GM21367 (cell line): ENCODE data around the gene MKRN2.
"Not testable (repeated sequence)": the region's sequence is repeated elsewhere in the genome, so short reads cannot be mapped to it uniquely, and the experiment has no call there.

Source experiments
- ATAC-seq: cut with Tn5 transposase; IDR thresholded peaks from one replicate; pipeline ENCODE4 v1.9.1; 2021; ENCODE audit not compliant: unreplicated experiment

MKRN2 gene

DNA sequence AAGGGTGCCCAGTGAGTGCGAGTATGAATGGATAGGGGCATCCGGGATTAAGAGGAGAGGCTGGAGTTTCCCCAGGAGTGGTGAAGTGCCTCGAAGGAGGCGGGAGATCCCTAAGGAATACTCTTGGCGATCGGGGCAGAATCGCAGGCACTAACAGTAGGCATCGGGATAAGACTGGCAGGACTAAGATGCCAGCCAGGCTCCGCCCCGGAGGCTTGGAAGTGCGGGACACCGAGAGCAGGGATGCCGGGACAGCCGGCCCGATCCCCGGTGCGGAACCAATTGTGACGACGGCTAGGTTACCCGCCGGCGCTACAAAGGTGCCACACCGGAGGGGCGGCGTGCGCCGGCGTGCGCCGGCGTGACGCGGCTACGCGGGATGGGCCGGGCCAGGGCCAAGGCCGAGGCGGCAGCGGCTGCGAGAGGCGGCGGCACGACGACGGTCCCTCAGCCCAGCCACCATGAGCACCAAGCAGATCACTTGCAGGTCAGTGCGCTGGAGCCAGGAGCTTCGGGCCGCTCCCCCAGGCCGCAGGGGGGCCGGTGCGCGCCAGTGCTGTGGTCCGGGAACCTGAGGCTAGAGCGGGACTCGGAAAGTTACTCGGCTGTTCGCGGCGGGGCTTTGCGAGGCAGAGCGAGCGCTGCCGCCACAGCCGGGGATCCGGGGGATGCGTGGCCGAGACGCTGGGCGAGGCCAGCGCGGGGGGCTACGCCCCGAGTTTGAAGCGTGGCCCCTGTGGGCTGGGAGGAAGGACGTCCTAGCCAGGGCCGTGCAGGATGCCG, at the start of gene MKRN2:
Gene MKRN2 (plus strand): TSS at position 398 of the 783 bp plus-strand sequence. CDS start 64 bp downstream, at position 462.
- peak; percentile 73 for ATAC-seq

- no peak for ATAC-seq
These were observed 49.2 kb upstream of the MKRN2 start for GRCh38 chr3:12507591-12508281.

- ATAC-seq: no peak
These were observed 48.6 kb upstream of the MKRN2 start for GRCh38 chr3:12508291-12508700.

DNA sequence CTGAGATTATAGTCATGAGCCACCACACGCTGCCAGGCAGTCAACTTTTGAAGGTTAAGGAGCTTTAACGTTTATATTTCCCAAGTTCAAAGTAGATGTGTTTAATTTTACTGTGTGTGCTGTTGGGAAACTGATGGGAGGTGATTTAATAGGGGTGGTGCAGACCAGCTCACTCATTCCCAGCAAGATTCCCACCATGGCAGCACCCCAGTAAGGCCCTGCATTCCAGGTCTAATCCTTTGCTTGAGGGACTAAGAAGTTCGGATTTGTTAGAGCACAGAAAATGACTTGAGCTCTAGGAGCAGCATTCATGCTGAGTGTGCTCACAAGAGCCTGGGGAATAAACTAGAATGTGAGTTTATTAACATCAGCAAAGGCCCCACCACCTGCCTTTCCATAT, 47.4 kb upstream of the MKRN2 start:
- no peak for ATAC-seq

GRCh38 chr3:12512534-12513118, 44.3 kb upstream of the MKRN2 start:
- ATAC-seq: no peak

DNA sequence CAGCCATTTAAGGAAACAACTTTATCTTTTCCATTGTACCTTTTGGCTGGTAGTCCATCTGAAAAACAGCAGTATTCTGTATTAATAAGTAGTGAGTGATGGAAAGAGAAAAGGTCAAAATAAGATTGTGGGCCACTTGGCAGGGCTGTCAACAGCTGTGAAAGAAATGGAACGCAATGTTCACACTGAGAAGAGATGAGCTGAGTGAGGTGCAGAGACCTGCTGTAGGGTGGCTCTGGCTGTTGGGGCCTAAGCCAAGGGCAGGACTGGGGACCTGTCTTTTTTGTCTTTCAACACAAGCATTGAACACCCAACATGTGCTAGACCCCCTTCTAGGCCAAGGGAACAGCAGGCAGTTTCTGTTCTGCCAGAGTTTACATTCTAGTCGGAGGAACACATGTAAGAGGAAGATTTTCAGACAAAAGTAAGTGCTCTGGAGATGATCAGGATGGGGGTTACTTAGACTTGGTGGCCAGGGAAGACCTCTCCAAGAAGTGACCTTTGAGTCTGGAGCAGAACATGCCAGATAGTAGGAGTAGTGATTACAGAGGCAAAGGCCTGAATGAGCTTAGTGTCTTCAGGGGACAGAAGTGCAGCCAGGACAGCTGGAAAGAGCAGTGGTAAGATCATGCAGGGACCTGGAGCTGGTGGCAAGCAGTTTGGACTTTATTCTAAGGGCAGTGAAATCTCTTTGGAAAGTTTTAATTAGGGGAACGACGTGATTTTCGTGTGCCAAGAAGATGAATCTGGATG, 43.0 kb upstream of the MKRN2 start:
- ATAC-seq: no peak

GRCh38 chr3:12515631-12516030, 41.3 kb upstream of the MKRN2 start:
- ATAC-seq: no peak

DNA sequence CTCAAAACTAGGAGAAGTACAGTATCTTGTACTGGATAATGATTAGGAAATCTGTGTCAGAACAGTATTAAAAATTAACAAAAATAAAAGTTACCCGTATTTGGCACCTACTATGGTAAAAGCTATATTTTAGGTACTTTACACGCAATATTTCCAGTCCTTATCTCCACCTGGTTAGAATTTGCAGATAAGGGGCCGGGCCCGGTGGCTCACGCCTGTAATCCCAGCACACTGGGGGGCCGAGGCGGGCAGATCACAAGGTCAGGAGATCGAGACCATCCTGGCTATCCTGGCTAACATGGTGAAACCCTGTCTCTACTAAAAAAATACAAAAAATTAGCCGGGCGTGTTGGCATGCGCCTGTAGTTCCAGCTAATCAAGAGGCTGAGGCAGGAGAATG, 40.0 kb upstream of the MKRN2 start:
- no peak for ATAC-seq

DNA sequence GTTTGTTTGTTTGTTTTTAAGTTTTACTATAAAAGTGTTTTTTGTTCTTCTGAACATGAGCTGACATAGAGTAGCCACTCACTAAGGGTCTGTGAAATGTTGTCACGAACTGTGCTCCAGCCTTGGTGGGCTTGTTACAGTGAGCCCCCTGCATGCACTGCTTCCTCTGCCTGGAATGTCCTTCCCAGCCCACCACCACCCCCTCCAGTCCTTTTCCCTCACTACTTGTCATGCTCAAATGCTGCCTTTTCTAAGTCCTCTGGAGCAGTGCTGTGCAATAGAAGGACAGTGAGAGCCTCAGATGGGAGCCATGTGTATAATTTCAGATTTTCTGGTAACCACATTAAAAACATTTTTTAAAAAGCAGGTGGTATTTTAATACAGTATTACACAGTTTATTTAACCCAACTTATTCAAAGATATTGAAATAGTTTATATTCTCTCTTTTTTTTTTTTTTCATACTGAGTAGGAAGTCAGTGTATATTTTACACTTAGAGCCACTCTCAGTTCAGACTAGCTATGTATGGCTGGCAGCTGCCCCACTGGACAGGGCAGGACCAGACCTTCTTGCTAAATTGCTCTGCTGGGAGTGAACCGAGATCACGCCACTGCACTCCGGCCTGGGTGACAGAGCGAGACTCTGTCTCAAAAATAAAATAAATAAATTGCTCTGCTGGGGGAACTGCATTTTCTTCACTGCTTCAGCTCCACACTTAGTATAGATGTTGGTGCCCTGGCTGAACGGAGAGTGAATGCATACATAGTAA, 38.4 kb upstream of the MKRN2 start:
- no peak for ATAC-seq

DNA sequence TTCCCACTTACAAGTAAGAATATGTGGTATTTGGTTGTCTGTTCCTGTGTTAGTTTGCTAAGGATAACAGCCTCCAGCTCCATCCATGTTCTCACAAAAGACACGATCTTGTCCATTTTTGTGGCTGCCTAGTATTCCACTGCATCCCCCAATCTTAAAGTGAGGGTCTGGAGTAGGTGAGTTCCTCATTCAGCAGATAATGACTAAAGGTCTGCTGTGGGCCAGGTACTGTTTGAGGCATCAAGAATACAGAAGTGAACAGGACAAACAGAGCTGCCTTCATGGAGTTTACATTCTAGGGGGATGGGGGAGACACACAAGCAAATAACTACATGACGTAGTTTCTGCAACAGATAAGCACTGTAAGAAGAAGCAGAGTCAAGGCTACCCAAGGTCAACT, 35.9 kb upstream of the MKRN2 start:
- no peak for ATAC-seq

- no peak for ATAC-seq
These were observed 34.2 kb upstream of the MKRN2 start for GRCh38 chr3:12522721-12523120.

DNA sequence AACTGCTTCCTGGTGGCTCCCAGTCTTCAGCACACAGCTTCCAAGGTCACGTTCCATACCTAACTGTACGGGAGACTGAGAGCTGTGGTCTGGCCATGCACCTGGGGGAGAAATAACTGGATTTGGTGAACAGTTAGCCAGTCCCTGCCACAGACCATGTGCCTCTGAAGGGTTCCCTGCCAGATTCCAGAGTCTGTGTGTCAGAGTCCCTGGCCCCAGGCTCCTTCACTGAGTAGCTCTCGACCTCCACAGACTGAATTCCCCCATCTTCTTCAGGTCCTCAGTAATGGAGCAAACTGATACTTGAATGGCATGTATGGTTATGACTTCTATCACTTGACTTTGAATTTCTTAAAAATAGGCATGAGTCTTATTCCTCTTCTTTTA, 29.1 kb upstream of the MKRN2 start:
- no peak for ATAC-seq

DNA sequence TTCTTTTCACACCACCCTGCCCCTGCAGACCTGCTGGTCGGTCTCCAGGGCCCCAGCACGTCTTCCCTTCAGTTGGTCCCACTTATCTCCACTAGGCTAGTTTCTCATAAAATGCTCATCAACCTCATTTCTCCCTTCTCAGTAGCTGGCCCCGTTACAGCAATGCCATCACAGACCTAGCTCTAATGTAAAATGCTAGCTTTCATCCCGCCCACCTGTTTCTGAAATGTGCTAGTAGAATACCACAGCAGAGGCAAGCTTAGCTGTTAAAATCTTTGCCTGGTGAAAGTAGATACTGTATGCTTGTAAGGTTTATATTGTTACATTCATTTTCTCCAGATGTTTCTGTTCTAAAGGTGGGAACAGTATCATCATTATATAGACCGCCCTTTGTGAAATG, 24.7 kb upstream of the MKRN2 start:
- no peak for ATAC-seq

DNA sequence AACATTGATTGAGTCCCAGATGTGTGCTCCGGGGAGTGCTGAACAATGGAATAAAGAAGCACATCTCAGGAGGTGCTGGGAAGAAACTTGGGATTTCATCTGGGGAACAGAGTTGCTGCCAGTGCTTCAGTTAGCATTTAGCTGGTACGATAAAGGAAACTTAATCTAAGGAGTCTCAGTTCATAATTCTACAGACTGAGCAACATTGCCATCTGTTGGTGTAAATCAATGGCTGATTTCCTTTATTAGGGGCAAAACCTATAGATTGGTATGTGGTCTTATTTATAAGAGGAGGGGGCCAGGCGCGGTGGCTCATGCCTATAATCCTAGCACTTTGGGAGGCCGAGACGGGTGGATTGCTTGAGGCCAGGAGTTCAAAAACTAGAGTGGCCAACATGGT, 20.5 kb upstream of the MKRN2 start:
- no peak for ATAC-seq

- no peak for ATAC-seq
These were observed 15.3 kb upstream of the MKRN2 start for GRCh38 chr3:12541625-12542024.

DNA sequence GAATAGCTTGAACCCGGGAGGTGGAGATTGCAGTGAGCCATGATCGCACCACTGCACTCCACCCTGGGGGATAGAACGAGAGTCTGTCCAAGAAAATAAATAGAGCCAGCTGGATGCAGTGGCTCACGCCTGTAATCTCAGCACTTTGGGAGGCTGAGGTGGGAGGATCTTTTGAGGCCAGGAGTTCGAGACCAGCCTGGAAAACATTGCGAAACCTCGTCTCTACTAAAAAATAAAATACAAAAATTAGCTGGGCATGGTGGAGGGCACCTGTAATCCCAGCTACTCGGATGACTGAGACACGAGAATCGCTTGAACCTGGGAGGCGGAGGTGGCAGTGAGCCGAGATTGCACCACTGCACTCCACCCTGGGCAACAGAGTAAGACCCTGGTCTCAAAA, 13.4 kb upstream of the MKRN2 start:
- not testable (repeated sequence) for ATAC-seq

- ATAC-seq: no peak
These were observed 12.0 kb upstream of the MKRN2 start for GRCh38 chr3:12544652-12545472.

DNA sequence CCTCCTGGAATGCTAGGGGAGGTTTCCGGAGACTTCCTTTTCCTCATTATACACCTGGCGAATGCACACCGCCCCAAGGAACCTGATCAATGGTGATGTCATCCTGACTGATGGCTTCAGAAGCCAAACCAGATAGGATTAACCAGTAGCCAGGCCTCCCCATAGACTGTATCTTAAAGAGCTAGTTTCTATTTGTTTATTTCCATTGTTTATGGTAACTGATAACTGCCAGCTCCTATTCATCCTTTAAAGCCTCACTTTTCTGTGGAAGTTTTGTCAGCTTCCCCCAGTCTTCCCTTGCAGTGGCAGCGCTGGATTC, 11.5 kb upstream of the MKRN2 start, which contains the start of gene MKRN2OS:
Gene MKRN2OS (minus strand): TSS at position 27 of the 319 bp plus-strand sequence. CDS start 35 bp downstream, outside the sequence.
- no peak for ATAC-seq

GRCh38 chr3:12549971-12550760, 6.7 kb upstream of the MKRN2 start:
- no peak for ATAC-seq
